GM23338 (cell line): ENCODE data around the gene TAF7L.

Experiments
- CREB1 ChIP-seq: fragments of 250-450 bp; sonication (Bioruptor Pico); IDR thresholded peaks from 2 replicates; pipeline ENCODE4 v1.5.0; 2020; ENCODE audit warnings: low read depth, mild to moderate bottlenecking, moderate library complexity
- EZH2 ChIP-seq: fragments of 200-600 bp; sonication (generic); IDR thresholded peaks from one replicate; pipeline ENCODE4 v1.8.0; 2017; ENCODE audit warnings: antibody characterized with exemption, mild to moderate bottlenecking, low read depth; ENCODE audit not compliant: unreplicated experiment
- EZH2phosphoT487 ChIP-seq: fragments of 200-600 bp; sonication (generic); IDR thresholded peaks from one replicate; pipeline ENCODE4 v1.8.1; 2018; ENCODE audit warnings: antibody characterized with exemption; ENCODE audit not compliant: unreplicated experiment
- JUNB ChIP-seq: IDR thresholded peaks from one replicate; pipeline ENCODE4 v1.6.1; 2016; ENCODE audit warnings: antibody characterized with exemption; ENCODE audit not compliant: unreplicated experiment
- POLR2AphosphoS5 ChIP-seq: IDR thresholded peaks from 2 replicates; pipeline ENCODE4 v1.6.1; 2016; ENCODE audit warnings: antibody characterized with exemption, low read depth
- STAT1 ChIP-seq: IDR thresholded peaks from one replicate; pipeline ENCODE4 v1.6.1; 2016; ENCODE audit warnings: antibody characterized with exemption; ENCODE audit not compliant: unreplicated experiment
- ZNF114 ChIP-seq: fragments of 250-450 bp; sonication (Bioruptor Pico); IDR thresholded peaks from 2 replicates; pipeline ENCODE4 v1.5.0; 2020; ENCODE audit warnings: mild to moderate bottlenecking, moderate library complexity
- ZNF331 ChIP-seq: fragments of 250-450 bp; sonication (Bioruptor Pico); IDR thresholded peaks from 2 replicates; pipeline ENCODE4 v1.5.0; 2020; ENCODE audit warnings: low read depth, mild to moderate bottlenecking, moderate library complexity
- TF ChIP-seq, protein P1 (sequence below), 2 experiments: fragments of 200-600 bp in 1 of 2; sonication (generic) in 1 of 2; conservative IDR thresholded peaks; 2 replicates each; pipeline versions ENCODE4 v1.5.1 to v1.6.1; 2016 to 2017; ENCODE audit warnings: antibody characterized with exemption in 2 of 2, low read depth in 2 of 2, mild to moderate bottlenecking in 2 of 2, moderate library complexity in 1 of 2
- TF ChIP-seq, protein P2 (sequence below): IDR thresholded peaks from one replicate; pipeline ENCODE4 v1.6.1; 2018; ENCODE audit warnings: antibody characterized with exemption; ENCODE audit not compliant: unreplicated experiment
- TF ChIP-seq, protein P3 (sequence below): IDR thresholded peaks from 2 replicates; pipeline ENCODE4 v1.6.1; 2016; ENCODE audit warnings: antibody characterized with exemption
- TF ChIP-seq, protein P4 (sequence below): fragments of 250-450 bp; sonication (Bioruptor Pico); IDR thresholded peaks from 2 replicates; pipeline ENCODE4 v1.5.0; 2020; ENCODE audit warnings: mild to moderate bottlenecking, moderate library complexity

DNA sequence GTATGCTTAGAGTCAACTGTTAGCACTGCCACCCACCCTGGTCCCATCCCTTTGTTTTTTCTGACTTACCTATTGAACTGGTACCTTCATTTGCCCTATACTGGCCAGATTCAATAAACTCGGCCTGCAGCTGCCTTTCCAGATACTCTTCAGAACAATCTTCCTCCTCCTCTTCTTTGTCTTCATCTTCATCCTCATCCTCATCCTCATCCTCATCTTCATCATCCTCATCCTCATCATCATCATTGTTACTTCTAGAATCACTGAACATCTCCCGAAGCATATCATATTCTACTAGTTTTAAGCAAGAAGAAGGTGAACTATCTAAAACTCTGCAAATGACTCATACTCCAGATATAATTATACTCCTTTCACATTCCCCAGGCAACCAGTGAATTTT lies 14.9 kb downstream of the TAF7L start:
- TF ChIP-seq EZH2phosphoT487 (no peak), EZH2 (no peak), POLR2AphosphoS5 (no peak), CREB1 (CRISPR knock-in tag) (no peak), ZNF331 (CRISPR knock-in tag) (no peak), JUNB (no peak), ZNF114 (CRISPR knock-in tag) (no peak), STAT1 (no peak)
- TF ChIP-seq, protein P1, sequence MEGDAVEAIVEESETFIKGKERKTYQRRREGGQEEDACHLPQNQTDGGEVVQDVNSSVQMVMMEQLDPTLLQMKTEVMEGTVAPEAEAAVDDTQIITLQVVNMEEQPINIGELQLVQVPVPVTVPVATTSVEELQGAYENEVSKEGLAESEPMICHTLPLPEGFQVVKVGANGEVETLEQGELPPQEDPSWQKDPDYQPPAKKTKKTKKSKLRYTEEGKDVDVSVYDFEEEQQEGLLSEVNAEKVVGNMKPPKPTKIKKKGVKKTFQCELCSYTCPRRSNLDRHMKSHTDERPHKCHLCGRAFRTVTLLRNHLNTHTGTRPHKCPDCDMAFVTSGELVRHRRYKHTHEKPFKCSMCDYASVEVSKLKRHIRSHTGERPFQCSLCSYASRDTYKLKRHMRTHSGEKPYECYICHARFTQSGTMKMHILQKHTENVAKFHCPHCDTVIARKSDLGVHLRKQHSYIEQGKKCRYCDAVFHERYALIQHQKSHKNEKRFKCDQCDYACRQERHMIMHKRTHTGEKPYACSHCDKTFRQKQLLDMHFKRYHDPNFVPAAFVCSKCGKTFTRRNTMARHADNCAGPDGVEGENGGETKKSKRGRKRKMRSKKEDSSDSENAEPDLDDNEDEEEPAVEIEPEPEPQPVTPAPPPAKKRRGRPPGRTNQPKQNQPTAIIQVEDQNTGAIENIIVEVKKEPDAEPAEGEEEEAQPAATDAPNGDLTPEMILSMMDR (conservative IDR thresholded peaks at IDR 0.05; ENCODE audit: low read depth in 2 of 2), result no peak
- TF ChIP-seq, protein P2, sequence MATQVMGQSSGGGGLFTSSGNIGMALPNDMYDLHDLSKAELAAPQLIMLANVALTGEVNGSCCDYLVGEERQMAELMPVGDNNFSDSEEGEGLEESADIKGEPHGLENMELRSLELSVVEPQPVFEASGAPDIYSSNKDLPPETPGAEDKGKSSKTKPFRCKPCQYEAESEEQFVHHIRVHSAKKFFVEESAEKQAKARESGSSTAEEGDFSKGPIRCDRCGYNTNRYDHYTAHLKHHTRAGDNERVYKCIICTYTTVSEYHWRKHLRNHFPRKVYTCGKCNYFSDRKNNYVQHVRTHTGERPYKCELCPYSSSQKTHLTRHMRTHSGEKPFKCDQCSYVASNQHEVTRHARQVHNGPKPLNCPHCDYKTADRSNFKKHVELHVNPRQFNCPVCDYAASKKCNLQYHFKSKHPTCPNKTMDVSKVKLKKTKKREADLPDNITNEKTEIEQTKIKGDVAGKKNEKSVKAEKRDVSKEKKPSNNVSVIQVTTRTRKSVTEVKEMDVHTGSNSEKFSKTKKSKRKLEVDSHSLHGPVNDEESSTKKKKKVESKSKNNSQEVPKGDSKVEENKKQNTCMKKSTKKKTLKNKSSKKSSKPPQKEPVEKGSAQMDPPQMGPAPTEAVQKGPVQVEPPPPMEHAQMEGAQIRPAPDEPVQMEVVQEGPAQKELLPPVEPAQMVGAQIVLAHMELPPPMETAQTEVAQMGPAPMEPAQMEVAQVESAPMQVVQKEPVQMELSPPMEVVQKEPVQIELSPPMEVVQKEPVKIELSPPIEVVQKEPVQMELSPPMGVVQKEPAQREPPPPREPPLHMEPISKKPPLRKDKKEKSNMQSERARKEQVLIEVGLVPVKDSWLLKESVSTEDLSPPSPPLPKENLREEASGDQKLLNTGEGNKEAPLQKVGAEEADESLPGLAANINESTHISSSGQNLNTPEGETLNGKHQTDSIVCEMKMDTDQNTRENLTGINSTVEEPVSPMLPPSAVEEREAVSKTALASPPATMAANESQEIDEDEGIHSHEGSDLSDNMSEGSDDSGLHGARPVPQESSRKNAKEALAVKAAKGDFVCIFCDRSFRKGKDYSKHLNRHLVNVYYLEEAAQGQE, result no peak
- TF ChIP-seq, protein P3, sequence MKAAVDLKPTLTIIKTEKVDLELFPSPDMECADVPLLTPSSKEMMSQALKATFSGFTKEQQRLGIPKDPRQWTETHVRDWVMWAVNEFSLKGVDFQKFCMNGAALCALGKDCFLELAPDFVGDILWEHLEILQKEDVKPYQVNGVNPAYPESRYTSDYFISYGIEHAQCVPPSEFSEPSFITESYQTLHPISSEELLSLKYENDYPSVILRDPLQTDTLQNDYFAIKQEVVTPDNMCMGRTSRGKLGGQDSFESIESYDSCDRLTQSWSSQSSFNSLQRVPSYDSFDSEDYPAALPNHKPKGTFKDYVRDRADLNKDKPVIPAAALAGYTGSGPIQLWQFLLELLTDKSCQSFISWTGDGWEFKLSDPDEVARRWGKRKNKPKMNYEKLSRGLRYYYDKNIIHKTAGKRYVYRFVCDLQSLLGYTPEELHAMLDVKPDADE, result no peak
- TF ChIP-seq, protein P4, sequence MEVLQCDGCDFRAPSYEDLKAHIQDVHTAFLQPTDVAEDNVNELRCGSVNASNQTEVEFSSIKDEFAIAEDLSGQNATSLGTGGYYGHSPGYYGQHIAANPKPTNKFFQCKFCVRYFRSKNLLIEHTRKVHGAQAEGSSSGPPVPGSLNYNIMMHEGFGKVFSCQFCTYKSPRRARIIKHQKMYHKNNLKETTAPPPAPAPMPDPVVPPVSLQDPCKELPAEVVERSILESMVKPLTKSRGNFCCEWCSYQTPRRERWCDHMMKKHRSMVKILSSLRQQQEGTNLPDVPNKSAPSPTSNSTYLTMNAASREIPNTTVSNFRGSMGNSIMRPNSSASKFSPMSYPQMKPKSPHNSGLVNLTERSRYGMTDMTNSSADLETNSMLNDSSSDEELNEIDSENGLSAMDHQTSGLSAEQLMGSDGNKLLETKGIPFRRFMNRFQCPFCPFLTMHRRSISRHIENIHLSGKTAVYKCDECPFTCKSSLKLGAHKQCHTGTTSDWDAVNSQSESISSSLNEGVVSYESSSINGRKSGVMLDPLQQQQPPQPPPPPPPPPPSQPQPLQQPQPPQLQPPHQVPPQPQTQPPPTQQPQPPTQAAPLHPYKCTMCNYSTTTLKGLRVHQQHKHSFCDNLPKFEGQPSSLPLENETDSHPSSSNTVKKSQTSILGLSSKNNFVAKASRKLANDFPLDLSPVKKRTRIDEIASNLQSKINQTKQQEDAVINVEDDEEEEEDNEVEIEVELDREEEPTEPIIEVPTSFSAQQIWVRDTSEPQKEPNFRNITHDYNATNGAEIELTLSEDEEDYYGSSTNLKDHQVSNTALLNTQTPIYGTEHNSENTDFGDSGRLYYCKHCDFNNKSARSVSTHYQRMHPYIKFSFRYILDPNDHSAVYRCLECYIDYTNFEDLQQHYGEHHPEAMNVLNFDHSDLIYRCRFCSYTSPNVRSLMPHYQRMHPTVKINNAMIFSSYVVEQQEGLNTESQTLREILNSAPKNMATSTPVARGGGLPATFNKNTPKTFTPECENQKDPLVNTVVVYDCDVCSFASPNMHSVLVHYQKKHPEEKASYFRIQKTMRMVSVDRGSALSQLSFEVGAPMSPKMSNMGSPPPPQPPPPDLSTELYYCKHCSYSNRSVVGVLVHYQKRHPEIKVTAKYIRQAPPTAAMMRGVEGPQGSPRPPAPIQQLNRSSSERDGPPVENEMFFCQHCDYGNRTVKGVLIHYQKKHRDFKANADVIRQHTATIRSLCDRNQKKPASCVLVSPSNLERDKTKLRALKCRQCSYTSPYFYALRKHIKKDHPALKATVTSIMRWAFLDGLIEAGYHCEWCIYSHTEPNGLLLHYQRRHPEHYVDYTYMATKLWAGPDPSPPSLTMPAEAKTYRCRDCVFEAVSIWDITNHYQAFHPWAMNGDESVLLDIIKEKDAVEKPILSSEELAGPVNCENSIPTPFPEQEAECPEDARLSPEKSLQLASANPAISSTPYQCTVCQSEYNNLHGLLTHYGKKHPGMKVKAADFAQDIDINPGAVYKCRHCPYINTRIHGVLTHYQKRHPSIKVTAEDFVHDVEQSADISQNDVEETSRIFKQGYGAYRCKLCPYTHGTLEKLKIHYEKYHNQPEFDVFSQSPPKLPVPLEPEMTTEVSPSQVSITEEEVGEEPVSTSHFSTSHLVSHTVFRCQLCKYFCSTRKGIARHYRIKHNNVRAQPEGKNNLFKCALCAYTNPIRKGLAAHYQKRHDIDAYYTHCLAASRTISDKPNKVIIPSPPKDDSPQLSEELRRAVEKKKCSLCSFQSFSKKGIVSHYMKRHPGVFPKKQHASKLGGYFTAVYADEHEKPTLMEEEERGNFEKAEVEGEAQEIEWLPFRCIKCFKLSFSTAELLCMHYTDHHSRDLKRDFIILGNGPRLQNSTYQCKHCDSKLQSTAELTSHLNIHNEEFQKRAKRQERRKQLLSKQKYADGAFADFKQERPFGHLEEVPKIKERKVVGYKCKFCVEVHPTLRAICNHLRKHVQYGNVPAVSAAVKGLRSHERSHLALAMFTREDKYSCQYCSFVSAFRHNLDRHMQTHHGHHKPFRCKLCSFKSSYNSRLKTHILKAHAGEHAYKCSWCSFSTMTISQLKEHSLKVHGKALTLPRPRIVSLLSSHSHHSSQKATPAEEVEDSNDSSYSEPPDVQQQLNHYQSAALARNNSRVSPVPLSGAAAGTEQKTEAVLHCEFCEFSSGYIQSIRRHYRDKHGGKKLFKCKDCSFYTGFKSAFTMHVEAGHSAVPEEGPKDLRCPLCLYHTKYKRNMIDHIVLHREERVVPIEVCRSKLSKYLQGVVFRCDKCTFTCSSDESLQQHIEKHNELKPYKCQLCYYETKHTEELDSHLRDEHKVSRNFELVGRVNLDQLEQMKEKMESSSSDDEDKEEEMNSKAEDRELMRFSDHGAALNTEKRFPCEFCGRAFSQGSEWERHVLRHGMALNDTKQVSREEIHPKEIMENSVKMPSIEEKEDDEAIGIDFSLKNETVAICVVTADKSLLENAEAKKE (CRISPR knock-in tag), result no peak
